DMS79 treated with DMSO at 0.1 percent for 48 hours (cell line): ENCODE measurements around the gene HDAC2.
"Not testable (repeated sequence)": the region's sequence is repeated elsewhere in the genome, so short reads cannot be mapped to it uniquely, and the experiment has no call there.

ENCODE experiments used
- DNase-seq: peaks from one replicate; lab custom pipeline; 2025; lab: John Stamatoyannopoulos, UW

HDAC2 gene

DNA sequence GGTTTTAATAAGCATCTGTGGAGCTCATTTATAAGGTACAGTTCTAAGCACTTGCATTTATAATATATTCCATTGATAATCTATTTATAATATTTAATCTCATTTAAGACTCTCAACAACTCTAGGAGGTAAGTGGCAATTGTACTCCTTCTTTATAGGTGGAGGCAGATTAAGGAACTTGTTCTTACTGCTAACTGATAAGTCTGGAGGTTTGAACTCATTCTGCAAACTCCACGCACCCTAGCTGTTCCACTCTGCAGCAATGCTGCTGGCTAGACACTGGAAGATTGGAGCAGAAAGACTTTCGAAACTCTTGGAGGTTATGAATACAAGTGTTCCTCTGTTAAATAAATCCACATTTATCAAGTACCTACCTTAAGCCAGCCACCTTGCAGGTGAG, 793 bp upstream of the HDAC2 start:
- DNase-seq = peak; percentile 60

DNA sequence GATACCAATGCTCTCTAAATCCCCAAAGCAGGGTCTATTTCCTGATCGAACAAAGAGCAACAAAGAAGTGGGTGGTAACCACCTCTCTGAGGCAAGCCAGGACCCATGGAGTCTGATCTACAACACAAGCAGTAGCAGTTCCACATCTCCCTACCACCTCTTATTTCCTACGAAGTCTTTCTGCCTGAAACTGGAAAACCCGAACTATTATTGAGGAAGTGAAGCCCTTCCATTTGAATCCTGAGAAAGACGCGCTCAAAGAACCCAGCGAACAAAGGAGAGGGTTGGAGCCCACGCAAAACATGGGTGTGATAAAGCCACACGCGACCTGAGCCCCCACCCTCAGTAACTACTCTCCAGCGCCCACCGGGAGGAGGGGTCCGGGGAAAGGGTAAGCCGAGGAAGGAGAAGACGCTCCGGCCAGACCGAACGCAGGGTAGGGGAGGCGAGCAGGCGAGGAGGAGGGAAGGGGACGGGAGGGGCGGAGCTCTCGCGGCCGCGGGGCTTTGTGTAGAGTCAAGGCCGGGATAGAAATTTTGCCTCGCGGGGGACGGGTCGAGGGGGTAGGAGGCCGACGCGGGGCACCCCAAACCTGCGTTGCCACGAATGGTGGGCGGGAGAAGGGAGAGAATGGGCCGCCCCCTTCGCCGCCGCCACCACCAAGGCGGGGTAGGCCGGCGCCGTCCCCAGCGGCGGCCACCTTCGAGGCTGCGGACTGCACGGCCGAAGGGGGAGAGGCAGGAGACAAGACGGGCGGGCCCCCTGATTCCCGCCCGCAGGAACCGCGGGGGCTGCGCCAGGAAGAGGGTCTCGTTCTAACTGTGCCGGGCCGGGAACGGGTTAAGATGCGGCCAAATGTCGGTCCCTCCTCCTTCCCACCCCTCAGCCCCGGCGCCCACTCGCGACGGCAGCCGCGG, 802 bp downstream of the HDAC2 start:
- peak; percentile 60 for DNase-seq

DNA sequence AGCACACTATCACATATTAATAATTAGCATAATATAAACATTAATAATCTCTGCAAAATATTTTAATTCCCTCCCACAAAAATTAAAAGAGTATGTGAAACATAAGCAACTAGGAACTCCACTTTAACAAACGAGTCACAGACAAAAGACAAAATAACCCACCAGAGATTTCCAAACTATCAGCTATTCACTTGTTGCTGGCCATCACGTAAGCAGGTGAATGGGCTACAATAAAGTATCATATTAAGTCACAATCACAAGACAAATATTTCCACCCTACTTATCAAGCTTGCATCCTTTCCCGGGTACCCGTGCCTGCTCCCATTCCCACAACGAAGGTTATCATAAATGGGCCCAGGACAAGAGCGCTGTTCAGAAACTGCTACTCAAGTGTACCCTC, 2.5 kb downstream of the HDAC2 start:
- DNase-seq = no peak

DNA sequence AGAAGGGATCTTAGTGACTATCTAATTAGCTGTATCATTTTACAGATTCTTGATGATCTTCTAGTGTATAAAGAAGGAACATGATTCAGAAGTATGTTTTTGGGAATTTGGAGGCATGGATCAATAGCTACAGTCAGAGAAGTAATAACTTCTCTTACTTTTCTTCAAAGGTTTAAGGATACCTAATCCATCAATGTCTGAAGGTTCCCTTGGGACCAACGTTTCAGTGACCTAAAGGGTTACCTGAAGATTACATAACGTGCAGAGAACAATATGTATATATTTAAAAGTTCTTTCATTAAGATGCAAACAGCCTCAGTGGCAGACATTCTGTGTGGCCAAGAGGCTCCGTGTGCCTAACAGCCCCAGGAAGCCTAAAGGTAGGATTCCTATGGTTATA, 3.2 kb downstream of the HDAC2 start:
- no peak for DNase-seq

DNA sequence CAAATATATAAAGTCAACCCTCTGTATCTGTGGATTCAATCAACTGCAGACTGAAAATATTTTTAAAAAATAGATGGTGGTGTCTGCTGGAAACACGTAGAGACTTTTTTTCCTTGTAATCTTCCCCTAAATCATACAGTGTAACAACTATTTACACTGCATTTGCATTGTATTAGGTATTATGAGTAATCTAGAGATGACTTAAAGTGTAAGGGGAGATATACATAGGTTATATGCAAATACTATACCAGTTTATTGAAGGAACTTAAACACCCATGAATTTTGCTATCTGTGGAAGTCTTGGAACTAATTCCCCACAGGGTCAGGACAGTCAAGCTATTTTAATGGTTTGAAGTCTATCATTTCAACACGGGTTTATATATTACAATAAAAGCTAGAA, 10.2 kb downstream of the HDAC2 start:
- DNase-seq = no peak

DNA sequence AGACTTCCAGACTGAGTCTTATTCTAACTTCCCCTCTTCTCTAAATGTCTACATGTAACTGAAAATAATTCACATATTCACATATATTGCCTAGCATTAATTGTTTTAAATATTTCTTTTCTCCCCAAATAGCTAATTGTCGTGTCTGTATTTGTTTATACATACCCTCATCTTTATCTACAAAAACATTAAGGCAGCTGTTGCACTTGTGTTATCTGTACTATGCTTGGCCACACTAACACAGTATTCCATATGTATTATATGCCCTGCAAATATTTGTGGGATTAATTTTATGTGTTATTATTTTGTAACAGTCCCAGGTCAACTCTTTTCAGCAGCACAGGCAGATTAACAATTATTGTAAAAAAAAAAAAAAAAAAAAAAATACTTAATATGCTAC, 11.7 kb downstream of the HDAC2 start:
- no peak for DNase-seq

DNA sequence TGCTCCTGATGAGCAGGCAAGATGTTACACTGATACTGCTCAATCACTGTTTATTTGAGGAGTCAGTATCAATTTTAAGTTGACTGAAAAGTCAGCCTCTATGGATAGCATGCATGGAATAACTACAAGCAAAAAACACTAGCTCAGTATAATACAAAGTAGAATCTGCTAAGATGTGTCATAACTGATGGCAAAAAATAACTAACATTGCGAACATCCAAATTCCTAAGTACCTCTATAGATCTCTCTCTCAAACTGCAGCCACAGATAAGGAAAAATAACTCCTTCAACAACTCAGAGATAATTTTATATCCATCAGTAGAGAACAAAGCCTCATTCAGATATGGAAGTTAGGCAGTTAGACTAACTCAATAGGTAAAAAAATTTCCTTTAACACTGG, 16.3 kb downstream of the HDAC2 start:
- DNase-seq = no peak

DNA sequence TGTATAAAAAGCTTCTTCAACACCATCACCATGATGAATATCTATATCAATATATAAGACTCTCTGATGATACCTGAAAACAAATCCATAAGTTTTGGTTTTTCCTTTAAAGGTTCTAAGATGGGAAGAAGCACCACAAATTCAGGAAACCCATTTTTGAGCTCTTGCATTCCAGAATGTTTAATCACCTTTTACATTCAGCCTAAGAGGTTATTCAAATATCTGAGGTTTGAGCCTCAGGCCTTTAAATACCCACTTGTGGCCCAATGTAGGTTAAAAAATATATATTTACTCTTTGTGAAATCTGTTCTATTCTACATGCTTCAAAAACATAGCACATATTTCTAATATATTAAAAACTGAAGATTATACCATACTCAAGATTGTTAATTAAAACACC, 17.6 kb downstream of the HDAC2 start:
- no peak for DNase-seq

DNA sequence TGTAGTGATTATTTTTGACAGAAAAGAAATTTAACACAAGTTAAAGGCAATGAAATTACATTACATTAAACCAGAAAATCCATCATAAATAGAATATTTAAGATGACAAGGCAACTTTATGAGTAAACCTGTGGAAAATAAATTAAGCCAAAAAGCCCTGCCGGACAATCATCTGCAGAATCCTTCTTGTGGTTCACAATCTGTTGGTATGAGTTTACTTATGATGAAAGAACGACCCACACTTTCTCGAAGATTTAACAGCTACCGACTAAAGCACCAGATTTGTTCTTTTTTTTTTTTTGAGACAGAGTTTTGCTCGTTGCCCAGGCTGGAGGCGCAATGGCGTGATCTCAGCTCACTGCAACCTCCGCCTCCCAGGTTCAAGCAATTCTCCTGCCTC, 21.4 kb downstream of the HDAC2 start:
- DNase-seq = no peak

DNA sequence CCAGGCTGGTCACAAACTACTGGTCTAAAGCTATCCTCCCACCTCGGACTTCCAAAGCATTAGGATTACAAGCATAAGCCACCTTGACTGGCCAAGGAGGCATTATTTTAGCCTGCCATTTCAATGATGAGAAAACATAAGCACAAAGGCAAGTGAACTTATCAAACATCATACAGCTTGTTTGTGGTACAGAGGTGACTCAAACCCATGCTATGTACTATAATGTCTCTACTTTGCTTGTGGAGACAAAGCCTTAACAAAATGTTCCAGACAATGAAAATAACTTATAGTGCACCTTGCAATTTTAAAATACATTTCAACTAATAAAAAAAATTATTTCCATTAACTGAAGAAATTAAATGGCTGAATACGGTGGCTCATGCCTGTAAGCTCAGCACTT, 26.2 kb downstream of the HDAC2 start:
- no peak for DNase-seq

DNA sequence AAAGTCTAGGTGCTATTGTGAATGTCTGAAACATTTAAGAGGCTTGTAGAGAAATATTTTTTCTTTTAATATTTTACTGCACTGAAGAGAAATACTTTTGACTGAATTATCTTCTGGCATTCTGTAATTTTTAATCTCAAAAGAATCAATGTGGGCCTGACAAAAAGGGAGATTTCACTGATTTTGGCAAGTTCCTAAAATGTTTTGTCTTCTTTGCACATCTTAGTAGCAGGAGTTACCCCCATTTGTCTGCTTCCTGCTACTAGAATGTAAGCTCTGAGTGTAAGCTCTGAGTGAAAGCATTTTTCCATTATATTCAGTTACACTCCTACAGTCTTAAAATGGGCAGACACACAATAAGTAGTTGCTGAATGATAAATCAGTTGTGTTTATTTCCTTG, 31.1 kb downstream of the HDAC2 start:
- DNase-seq = no peak

DNA sequence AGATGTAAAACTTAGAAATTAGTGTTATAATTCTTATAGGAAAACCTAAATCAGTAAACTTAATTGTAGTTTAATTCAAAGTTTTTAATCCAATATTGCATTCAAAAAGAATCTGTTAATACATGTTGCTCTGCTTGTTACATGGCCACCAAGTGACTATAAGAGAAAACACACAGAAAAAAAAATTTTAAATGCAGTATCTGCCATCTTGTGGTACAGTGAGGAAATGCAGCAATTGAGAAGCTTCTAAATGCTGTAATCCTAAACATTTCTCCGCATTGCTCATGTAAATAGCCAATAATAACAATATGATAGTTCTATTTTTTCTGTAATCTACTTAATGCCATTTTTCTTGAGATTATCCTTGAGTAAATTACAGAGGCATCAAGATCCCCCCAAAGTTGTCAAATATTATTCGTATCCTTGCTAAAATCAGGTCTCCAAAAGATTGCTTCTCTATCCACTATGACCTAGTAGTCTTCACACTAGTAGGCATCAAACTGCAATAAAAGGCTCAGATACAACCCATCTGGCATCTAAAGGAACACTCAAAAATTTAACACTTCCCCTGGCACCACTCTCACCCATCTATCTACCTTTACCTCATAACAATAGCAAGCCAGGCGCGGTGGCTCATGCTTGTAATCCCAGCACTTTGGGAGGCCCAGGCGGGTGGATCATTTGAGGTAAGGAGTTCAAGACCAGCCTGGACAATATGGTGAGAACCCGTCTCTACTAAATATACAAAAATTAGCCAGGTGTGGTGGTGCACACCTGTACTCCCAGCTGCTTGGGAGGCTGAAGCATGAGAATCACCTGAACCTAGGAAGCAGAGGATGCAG, 34.6 kb downstream of the HDAC2 start:
- DNase-seq = peak; percentile 61

DNA sequence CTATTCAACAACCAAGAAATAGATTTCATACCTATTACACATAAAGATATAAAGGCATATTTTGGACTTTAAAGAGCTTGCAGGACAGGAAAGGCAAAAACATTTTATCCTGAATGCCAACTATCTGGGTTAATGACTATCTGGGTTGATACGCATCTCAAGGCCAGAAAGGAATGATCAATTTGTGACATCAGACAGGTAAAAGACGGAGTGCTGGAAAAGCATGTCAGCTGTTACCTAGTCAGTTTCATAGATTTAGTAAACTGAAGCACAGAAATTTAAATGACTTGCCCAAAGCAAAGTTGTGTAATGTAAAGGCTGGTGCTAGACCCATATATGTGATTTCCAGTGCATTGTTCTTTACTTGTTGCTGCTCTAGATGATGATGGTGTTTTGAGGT, 36.8 kb downstream of the HDAC2 start:
- DNase-seq = no peak

DNA sequence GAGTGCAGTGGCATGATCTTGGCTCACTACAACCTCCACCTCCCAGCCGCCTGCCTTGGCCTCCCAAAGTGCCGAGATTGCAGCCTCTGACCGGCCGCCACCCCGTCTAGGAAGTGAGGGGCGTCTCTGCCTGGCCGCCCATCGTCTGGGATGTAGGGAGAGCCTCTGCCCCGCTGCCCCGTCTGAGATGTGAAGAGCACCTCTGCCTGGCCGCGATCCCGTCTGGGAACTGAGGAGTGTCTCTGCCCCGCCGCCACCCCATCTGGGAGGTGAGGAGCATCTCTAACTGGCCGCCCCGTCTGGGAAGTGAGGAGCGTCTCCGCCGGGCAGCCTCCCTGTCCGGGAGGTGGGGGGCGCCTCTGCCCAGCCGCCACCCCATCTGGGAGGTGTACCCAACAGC, 39.0 kb downstream of the HDAC2 start:
- DNase-seq = not testable (repeated sequence)

DNA sequence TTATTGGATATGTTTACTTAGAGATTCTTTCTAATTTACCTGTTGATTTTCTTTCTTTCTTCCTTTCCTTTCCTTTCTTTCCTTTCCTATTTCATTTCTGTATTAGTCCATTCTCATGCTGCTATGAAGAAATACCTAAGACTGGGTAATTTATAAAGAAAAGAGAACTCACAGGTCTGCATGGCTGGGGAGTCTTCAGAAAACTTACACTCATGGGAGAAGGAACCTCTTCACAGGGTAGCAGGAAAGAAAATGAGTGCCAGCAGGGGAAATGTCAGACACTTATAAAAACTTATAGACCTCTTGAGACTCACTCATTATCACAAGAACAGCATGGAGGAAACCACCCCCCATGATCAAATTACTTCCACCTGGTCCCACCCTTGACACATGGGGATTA, 40.8 kb downstream of the HDAC2 start:
- DNase-seq = no peak

DNA sequence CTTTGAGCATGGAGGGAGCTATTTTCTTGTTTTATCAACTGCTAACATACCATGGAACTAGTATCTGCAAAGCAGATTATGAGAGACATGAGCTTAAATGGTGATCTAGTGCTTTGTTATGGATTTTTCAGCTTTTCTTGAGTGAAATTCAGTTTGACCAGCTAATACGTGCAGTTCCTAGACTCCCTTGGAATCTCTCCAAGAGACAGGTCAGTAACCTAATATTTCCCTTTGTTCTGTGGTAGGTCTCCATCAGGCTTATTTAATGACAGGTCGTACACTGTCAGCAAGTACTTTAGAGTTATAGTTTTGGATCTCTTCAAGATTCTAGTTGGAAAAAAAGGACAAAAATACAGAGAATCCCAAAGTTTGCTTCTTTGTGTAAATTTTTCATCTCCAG, 43.9 kb downstream of the HDAC2 start:
- peak; percentile 74 for DNase-seq

DNA sequence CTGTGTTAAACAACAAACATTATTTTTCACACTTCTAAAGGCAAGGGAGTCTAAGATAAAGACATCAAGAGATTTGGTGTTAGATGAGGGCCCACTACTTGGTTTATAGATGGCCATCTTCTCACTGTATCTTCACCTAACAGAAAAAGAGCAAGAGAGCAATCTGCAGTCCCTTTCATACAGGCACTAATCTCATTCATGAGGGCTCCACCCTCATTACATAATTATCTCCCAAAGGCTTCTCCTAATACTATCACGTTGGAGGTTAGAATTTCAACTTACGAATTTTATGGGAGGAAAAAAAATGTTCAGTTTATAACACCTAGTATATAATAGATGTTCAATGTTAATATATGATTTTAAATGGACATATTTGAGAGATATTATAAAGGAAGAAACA, 45.6 kb downstream of the HDAC2 start:
- DNase-seq = no peak

DNA sequence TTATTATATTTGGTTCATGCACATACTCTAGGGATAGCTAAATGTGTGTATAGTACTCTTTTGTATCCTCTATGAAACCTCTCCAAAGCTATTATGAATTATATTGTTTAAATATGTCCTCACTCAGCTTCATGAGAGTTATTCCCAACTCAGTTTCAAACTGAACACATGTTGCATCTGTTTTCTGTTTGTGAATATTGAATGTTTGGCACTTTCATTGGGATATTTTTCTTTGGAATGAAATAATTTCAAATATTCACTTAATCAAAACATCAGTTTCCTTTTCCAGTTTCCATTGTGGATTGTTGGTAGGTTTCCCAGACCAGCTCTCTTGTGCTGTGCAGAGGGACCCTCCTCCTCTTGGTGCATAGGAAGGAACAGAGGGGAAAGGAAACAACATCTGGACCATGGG, 46.6 kb downstream of the HDAC2 start:
- DNase-seq = no peak

DNA sequence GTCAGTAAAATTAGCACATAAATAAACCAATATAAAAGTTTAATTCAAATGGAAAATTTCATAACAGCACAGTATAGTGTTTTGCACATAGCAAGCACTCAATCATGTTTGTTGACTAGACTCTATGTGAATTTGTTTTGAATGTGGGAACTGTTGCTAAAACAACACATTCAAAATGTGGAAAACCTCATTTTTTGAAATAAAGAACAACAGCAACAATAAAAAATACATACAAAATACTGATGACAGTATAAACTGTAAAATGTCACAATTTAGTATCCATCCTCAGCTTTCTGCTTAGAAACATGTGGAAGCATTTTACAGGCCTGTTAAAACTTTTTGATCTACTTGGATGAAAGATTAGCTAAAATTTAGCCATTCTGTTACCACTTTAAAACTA, 47.4 kb downstream of the HDAC2 start:
- DNase-seq = no peak

DNA sequence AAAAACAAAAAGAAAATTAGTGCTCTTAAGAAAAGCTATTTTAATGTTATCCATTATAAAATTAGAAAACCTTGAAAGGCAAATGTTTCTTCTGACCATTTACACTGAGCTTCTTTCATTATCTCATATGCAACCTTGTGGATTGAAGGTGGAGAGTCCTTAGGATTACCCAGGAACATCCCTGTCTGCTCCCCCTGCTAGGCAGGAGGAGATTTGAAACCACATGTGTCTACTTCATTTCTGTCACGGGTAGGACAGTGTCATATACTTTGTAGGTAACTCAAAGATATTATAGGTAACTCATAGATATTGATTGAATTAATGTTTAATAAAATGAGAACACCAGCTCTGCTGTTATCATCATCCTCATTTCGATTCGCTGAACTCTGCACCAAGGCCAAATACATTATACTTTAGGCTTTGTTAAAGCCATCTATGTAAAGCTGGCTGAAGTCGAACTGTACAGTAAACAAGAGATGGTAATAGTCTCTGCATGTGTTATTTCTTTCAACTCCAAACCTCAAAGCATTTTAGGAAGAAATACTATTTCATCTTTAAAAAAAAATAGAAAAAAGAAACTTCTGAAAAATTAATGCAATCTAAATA, 49.5 kb downstream of the HDAC2 start:
- no peak for DNase-seq

DNA sequence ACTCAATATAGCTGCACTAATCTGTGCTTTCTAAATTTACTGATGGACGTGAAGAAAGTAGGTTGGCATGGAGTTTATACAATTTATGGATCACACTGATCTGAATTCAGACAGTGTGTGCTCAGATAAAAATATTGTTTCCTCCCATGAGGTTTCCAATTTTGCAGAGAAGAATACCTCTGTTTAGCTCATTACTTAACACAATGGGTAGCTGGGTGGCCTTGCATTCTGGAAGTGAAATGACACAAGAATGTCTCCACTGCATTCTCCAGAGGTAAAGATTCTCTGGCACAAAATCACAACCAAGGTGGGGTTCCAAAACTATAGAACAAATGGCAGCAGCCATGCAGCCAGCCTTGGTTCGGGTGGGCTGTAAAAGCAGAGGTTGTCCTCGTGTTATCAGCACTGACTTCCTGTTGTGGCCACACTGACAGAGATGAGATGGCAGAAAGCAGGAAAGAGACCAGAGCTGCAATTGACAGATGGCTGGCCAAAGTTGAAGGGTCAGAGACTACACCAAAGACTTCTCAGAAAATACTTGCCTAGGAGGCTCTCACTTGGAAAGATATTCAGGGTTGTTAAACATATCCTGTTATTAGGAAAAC, 50.2 kb downstream of the HDAC2 start:
- no peak for DNase-seq

DNA sequence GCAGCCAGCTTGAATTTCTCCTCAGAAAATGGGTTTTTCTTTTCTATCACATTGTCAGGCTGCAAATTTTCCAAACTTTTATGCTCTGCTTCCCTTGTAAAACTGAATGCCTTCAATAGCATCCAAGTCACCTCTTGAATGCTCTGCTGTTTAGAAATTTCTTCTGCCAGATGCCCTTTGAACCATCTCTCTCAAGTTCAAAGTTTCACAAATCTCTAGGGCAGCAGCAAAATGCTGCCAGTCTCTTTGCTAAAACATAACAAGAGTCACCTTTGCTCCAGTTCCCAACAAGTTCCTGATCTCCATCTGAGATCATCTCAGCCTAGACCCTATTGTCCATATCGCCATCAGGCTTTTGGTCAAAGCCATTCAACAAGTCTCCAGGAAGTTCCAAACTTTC, 60.7 kb downstream of the HDAC2 start:
- not testable (repeated sequence) for DNase-seq
